ENCODE results near the gene NEK5. TPM values are rescaled to one million over a fixed set of nuclear protein-coding genes. Genes with fewer than 3 reads are reported as not detected.

The NEK5 gene
- total and polyA plus RNA-seq, 9 donors = 0.13 to 12.4 (median 0.50) TPM; not detected in 1

DNA sequence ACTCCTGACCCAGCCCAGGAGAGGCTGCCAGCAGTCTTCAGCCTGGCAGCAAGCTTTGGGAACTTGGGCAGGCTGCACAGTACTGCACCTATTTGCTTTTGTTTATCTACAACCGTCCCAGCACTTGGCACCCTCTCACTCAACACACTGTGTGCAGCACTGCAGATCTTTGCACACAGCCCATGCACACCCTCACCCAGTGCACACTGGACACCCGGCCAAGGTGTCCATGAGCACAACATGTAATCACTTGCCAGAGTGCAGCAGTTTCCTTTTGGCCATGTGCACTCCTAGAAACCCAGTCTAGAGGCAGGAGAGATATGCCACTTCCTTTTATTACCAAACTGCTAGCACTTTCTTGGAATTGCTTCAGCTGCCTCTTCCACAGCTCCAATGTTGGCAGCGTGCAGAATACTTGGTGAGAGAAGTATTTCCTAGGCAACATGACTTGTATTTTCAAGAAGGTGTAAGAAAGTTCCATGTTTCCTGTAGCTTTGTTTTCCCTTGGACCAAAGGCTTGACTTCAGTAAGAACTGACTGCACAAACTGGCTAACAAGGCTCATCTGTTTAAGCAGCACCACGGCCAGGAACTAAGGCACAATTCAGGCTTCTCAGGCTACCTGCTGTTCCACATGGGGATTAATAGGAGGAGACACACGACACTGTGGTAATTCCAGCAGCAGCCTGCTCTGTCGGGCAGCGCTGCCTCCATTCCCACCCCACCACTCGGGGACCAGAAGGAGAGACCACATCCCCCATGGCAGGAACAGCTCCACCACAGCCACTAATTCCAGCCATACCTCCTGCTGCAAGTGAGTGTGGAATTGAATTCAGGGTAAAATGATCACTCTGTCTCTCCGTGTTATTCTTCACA, 133.0 kb downstream of the NEK5 start:
- WGBS, 3 donors = 39 to 44% (median 40%) methylated on average over 9 of the region's 9 CpGs
- no peaks in the 10 kb centered on the region for H3K36me3 ChIP-seq
- intact Hi-C loops (cut with DNase I) = no loop called here
- H3K27ac ChIP-seq = no peak overlapping the region
- DNase-seq = no peak
- H3K4me1 ChIP-seq (ENCODE audit: insufficient read depth) = peaks cover 8% of the 10 kb centered on the region
- H3K27me3 ChIP-seq = no peaks in the 10 kb centered on the region
- no peak overlapping the region for H3K4me3 ChIP-seq
- no peaks in the 10 kb centered on the region for H3K9me3 ChIP-seq
- TF ChIP-seq, protein P1, sequence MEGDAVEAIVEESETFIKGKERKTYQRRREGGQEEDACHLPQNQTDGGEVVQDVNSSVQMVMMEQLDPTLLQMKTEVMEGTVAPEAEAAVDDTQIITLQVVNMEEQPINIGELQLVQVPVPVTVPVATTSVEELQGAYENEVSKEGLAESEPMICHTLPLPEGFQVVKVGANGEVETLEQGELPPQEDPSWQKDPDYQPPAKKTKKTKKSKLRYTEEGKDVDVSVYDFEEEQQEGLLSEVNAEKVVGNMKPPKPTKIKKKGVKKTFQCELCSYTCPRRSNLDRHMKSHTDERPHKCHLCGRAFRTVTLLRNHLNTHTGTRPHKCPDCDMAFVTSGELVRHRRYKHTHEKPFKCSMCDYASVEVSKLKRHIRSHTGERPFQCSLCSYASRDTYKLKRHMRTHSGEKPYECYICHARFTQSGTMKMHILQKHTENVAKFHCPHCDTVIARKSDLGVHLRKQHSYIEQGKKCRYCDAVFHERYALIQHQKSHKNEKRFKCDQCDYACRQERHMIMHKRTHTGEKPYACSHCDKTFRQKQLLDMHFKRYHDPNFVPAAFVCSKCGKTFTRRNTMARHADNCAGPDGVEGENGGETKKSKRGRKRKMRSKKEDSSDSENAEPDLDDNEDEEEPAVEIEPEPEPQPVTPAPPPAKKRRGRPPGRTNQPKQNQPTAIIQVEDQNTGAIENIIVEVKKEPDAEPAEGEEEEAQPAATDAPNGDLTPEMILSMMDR (IDR thresholded peaks at IDR 0.05) = no peak
- TF ChIP-seq POLR2A (IDR thresholded peaks at IDR 0.05) (no peak), EP300 (IDR thresholded peaks at IDR 0.05) (no peak)

DNA sequence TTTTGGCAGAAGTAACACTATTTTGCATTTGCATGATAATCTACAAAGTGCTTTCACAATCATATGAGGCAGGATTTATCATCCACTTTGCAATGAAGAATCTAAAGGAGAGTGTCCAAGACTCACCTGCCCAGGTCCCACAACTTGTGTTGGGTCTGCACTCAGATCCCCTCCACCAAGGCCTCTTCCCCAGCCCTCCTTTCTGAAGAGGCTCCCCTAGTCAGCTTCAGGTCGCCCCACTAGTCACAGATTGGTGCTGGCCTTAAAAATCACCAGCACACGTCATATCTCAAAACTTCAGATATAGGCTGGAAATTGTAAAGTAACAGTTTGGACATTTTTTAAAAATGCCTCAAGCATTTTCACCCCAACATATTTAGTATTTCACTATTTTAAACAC, 135.2 kb downstream of the NEK5 start:
- no peak overlapping the region for H3K4me3 ChIP-seq
- H3K27ac ChIP-seq = no peak overlapping the region
- TF ChIP-seq, protein P1 (IDR thresholded peaks at IDR 0.05) = no peak
- TF ChIP-seq POLR2A (IDR thresholded peaks at IDR 0.05) (no peak), EP300 (IDR thresholded peaks at IDR 0.05) (no peak)
- WGBS, 3 donors = 77 to 92% (median 91%) methylated on average over 2 of the region's 2 CpGs
- no peaks in the 10 kb centered on the region for H3K27me3 ChIP-seq
- intact Hi-C loops (cut with DNase I) = no loop called here
- no peaks in the 10 kb centered on the region for H3K36me3 ChIP-seq
- H3K9me3 ChIP-seq = no peaks in the 10 kb centered on the region
- peaks cover 8% of the 10 kb centered on the region for H3K4me1 ChIP-seq (ENCODE audit: insufficient read depth)
- DNase-seq = no peak

DNA sequence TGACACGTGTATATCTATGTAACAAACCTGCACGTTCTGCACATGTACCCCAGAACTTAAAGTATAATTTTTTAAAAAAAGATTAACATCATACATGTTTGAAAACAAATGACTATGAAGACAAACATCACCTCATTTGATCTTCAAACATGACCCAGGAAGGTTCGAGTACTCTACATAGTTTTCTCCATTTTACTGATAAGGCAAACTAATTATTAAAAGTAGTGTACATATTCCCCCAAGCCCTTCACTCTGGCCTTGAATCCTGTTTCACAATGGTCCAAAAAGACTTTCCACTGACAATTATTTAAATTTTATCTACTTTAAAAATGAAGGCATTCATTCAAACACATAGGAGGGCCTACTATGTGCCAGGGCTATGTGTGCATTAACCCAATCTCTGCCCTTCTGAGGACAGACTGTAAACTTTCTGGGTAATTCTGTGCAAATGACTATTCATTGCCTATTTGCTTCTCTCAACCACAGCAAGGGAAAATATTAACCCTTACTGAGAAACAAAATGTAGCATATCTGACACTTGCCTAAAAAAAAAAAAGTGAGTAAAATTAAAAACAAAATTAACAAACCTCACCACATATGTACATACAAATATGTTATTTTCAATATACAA, 139.8 kb downstream of the NEK5 start:
- WGBS, 3 donors = 63 to 78% (median 76%) methylated on average over 3 of the region's 3 CpGs
- no peaks in the 10 kb centered on the region for H3K36me3 ChIP-seq
- H3K4me3 ChIP-seq = no peak overlapping the region
- no peak for DNase-seq
- H3K27me3 ChIP-seq = no peaks in the 10 kb centered on the region
- H3K4me1 ChIP-seq (ENCODE audit: insufficient read depth) = no peaks in the 10 kb centered on the region
- TF ChIP-seq, protein P1 (IDR thresholded peaks at IDR 0.05) = no peak
- TF ChIP-seq EP300 (IDR thresholded peaks at IDR 0.05) = no peak
- TF ChIP-seq POLR2A (IDR thresholded peaks at IDR 0.05) = no peak
- H3K27ac ChIP-seq = no peak overlapping the region
- H3K9me3 ChIP-seq = no peaks in the 10 kb centered on the region
- intact Hi-C loops (cut with DNase I) = no loop called here

Other genes starting within 250 kb of the NEK5 start
- 1 to 10 TPM; 2.9 to 7.3 (median 5.1) TPM for gene ATP7B, start 117.6 kb downstream of the NEK5 start, total RNA-seq
- 1 to 10 TPM; 3.2 to 5.9 TPM for gene ATP7B, start 117.6 kb downstream of the NEK5 start, polyA plus RNA-seq
- 10 to 100 TPM; 15.0 to 36.2 (median 29.6) TPM for gene ALG11, start 116.7 kb downstream of the NEK5 start, total RNA-seq
- gene ALG11, start 116.7 kb downstream of the NEK5 start, polyA plus RNA-seq = 10 to 100 TPM in 1 of 2 donors, 1 to 10 TPM in 1; 5.9 to 16.6 TPM
- 10 to 100 TPM; 11.4 to 20.2 (median 14.9) TPM for gene UTP14C, start 104.4 kb downstream of the NEK5 start, total RNA-seq
- 10 to 100 TPM in 1 of 2 donors, 1 to 10 TPM in 1; 7.4 to 12.9 TPM for gene UTP14C, start 104.4 kb downstream of the NEK5 start, polyA plus RNA-seq
- 10 to 100 TPM in 5 of 7 donors, 1 to 10 TPM in 2; 7.1 to 15.8 (median 11.3) TPM for gene NEK3, start 30.5 kb upstream of the NEK5 start, total RNA-seq
- 10 to 100 TPM; 14.8 to 17.4 TPM for gene NEK3, start 30.5 kb upstream of the NEK5 start, polyA plus RNA-seq